Peyer's patch (tissue), 4 donors: ENCODE measurements around the gene RASSF1.

Experiments
- CTCF ChIP-seq, 6 experiments: fragments of 450-650 bp in 4 of 6; fragments of 200-600 bp in 2 of 6; sonication (generic) in 1 of 6; IDR thresholded peaks; one replicate each; pipeline ENCODE4 v1.5.1; 2017 to 2019; ENCODE audit warnings: antibody characterized with exemption in 6 of 6, mild to moderate bottlenecking in 3 of 6, moderate library complexity in 1 of 6
- POLR2A ChIP-seq, 2 donors: fragments of 450-650 bp; IDR thresholded peaks; one replicate each; pipeline ENCODE4 v1.5.1; 2017; ENCODE audit warnings: antibody characterized with exemption in 2 of 2, mild to moderate bottlenecking in 2 of 2, moderate library complexity in 2 of 2

- TF ChIP-seq CTCF (IDR thresholded peaks at IDR 0.05) = no peak
- no peak for TF ChIP-seq POLR2A (IDR thresholded peaks at IDR 0.05)
Observed at GRCh38 chr3:50327129-50327528, 13.5 kb downstream of the RASSF1 start.
